ENCODE measurements around the gene YBX3. TPM values are rescaled to one million over a fixed set of nuclear protein-coding genes. Genes with fewer than 3 reads are reported as not detected.

The YBX3 gene
- total RNA-seq, 1 donor from 2014 or later = 368 TPM

GRCh38 chr12:10722502-10722904, 620 bp downstream of the YBX3 start:
- no peak for DNase-seq (ENCODE audit: extremely low read depth, low read depth, low spot score)

- DNase-seq (ENCODE audit: extremely low read depth, low read depth, low spot score) = peak; percentile 98
These were observed 1.2 kb downstream of the YBX3 start for GRCh38 chr12:10721651-10722501.

- no peak for DNase-seq (ENCODE audit: extremely low read depth, low read depth, low spot score)
These were observed 2.0 kb downstream of the YBX3 start for GRCh38 chr12:10720974-10721650.

GRCh38 chr12:10719482-10719881, 3.6 kb downstream of the YBX3 start:
- DNase-seq (ENCODE audit: extremely low read depth, low read depth, low spot score) = no peak

GRCh38 chr12:10718279-10718821, 4.8 kb downstream of the YBX3 start:
- no peak for DNase-seq (ENCODE audit: extremely low read depth, low read depth, low spot score)

- DNase-seq (ENCODE audit: extremely low read depth, low read depth, low spot score) = no peak
These were observed 5.7 kb downstream of the YBX3 start for GRCh38 chr12:10717410-10717809.

GRCh38 chr12:10716704-10717315, 6.3 kb downstream of the YBX3 start:
- DNase-seq (ENCODE audit: extremely low read depth, low read depth, low spot score) = no peak

- DNase-seq (ENCODE audit: extremely low read depth, low read depth, low spot score) = no peak
These were observed 6.8 kb downstream of the YBX3 start for GRCh38 chr12:10716277-10716676.

GRCh38 chr12:10715491-10715890, 7.6 kb downstream of the YBX3 start:
- no peak for DNase-seq (ENCODE audit: extremely low read depth, low read depth, low spot score)

- no peak for DNase-seq (ENCODE audit: extremely low read depth, low read depth, low spot score)
These were observed 13.3 kb downstream of the YBX3 start for GRCh38 chr12:10709808-10710207.

- DNase-seq (ENCODE audit: extremely low read depth, low read depth, low spot score) = no peak
These were observed 14.3 kb downstream of the YBX3 start for GRCh38 chr12:10708862-10709261.

GRCh38 chr12:10705655-10706054, 17.5 kb downstream of the YBX3 start:
- DNase-seq (ENCODE audit: extremely low read depth, low read depth, low spot score) = no peak

GRCh38 chr12:10701843-10702242, 21.3 kb downstream of the YBX3 start:
- no peak for DNase-seq (ENCODE audit: extremely low read depth, low read depth, low spot score)

GRCh38 chr12:10701131-10701681, 21.9 kb downstream of the YBX3 start:
- DNase-seq (ENCODE audit: extremely low read depth, low read depth, low spot score) = no peak

GRCh38 chr12:10700581-10700980, 22.5 kb downstream of the YBX3 start:
- no peak for DNase-seq (ENCODE audit: extremely low read depth, low read depth, low spot score)

- DNase-seq (ENCODE audit: extremely low read depth, low read depth, low spot score) = no peak
These were observed 25.3 kb downstream of the YBX3 start for GRCh38 chr12:10697862-10698261.

GRCh38 chr12:10697156-10697555, 26.0 kb downstream of the YBX3 start:
- DNase-seq (ENCODE audit: extremely low read depth, low read depth, low spot score) = no peak

- no peak for DNase-seq (ENCODE audit: extremely low read depth, low read depth, low spot score)
These were observed 32.2 kb downstream of the YBX3 start for GRCh38 chr12:10690906-10691305.

GRCh38 chr12:10689146-10689545, 34.0 kb downstream of the YBX3 start:
- no peak for DNase-seq (ENCODE audit: extremely low read depth, low read depth, low spot score)

- DNase-seq (ENCODE audit: extremely low read depth, low read depth, low spot score) = no peak
These were observed 35.1 kb downstream of the YBX3 start for GRCh38 chr12:10688042-10688441.

Data from glomerular endothelial cell (primary cell).